Testis (tissue), 2 donors: ENCODE data around the gene ABHD13.

Source experiments
- POLR2A ChIP-seq: fragments of 450-650 bp; IDR thresholded peaks from one replicate; pipeline ENCODE4 v1.6.1; 2017; ENCODE audit warnings: antibody characterized with exemption, mild to moderate bottlenecking, moderate library complexity
- TF ChIP-seq, protein P1 (sequence below), 3 experiments: fragments of 450-650 bp in 2 of 3; fragments of 200-600 bp in 1 of 3; sonication (generic) in 1 of 3; IDR thresholded peaks; one replicate each; pipeline ENCODE4 v1.5.1; 2016 to 2019; ENCODE audit warnings: antibody characterized with exemption in 3 of 3, mild to moderate bottlenecking in 2 of 3, moderate library complexity in 1 of 3

DNA sequence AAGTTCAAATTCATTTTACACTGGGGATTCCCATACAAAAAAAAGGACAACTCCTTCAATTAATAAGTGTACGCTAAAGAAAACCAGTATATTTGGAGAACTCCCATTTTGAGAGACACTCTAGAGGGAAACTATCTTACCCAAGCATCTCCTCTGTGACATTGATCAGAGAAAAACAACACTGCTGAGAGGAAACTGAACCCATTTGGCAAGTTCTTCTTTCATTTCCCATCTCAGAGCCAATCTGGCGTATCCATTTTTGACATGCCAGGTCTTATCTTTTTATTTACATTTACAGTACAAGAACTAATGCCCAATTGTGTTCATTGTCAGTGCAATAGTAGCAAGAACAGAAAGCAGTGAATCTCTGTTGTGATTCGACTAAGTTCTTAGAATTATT, 33.0 kb upstream of the ABHD13 start:
- TF ChIP-seq, protein P1, sequence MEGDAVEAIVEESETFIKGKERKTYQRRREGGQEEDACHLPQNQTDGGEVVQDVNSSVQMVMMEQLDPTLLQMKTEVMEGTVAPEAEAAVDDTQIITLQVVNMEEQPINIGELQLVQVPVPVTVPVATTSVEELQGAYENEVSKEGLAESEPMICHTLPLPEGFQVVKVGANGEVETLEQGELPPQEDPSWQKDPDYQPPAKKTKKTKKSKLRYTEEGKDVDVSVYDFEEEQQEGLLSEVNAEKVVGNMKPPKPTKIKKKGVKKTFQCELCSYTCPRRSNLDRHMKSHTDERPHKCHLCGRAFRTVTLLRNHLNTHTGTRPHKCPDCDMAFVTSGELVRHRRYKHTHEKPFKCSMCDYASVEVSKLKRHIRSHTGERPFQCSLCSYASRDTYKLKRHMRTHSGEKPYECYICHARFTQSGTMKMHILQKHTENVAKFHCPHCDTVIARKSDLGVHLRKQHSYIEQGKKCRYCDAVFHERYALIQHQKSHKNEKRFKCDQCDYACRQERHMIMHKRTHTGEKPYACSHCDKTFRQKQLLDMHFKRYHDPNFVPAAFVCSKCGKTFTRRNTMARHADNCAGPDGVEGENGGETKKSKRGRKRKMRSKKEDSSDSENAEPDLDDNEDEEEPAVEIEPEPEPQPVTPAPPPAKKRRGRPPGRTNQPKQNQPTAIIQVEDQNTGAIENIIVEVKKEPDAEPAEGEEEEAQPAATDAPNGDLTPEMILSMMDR (IDR thresholded peaks at IDR 0.05) = no peak
- TF ChIP-seq POLR2A = no peak
